ENCODE measurements around the gene BEND5.

The BEND5 gene

DNA sequence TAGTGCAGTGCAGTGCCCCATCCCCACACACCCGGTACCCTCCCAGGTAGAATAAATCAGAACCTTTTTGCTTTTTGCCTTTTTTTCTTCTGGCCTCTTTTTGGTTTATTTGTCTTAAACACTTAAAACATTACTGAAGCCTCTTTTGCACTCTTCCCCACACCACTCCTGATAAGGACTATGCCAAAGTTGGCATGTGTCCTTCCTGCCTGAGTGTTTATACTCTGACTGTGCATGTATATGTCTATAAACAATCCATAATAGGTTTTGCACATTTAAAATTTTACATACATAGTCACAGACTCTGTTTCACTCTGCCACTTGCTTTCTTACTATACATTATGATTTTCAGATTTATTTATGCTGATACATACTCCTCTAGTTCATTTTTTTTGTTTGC is 59.6 kb downstream of the BEND5 start:
- no peak for DNase-seq

DNA sequence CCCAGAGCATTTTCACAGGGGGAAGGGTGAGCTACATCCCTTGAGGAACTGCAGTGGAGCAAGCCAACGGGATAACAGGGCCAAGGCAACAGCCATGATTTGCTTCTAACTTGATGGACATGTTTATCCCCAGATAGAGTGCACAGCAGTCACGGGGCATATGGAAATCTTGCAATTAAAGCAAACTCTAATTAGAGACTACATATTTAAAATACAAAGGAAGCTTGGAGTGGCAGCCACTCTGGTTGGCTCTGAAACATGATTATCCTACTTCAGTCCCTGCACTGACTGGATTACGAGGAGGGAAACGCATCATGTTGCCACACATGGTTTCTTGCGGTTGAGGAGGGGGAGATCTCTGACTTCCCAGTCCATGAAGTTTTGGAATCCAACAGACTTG is 60.8 kb downstream of the BEND5 start:
- no peak for DNase-seq

DNA sequence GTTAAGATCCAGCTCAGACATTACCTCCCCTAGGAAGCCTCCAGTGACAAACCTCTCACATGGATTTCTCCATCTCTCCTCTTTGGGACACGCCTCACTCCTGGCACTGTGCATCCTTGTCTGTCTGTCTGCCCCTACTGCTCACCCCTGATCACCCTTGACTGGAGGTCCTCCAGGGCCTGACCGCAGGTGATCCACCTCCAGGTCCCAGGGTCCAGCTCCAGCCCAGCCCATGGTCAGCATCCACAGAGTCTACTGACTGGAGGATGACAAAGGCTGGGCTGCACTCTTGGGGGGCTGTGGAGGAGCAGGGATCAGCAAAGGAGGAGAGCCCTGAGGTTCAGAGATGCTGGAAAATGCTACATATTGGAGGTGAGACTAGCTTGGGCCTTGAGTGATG is 65.8 kb downstream of the BEND5 start:
- no peak for DNase-seq

DNA sequence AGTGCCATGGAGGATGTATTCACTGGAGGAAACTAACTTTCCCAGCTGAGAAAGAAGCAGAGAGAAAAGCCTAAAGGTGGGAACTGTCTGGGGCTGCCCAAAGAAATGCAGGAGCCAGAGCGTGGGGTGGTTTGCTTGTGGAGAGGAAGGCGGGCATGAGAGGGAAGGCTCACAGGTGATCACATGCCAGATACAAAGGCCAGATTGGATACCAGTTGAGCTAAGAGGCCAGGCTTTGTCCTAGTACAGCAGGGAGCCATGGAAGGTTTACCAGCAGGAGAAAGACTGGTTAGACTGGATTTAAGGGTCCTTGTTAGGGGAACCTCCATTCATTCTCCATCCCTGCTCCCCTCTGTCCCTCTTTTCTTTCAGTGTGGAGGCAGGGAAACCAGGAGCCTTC is 66.4 kb downstream of the BEND5 start:
- DNase-seq = no peak

DNA sequence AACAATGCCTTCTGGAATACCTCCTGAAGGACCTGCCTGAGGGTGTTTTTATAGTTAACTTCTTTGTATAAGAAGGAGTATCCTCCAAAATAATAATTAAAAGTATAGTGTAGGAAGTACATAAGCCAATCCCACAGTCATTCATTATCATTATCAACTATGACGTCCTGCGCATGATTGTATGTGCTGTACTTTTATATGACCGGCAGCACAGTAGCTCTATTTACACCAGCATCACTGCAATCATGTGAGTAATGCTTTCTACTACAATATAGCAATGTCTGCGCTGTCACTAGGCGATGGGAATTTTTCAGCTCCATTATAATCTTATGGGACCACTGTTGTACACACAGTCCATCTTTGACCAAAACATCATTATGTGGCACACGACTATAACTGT is 72.0 kb downstream of the BEND5 start:
- DNase-seq = no peak

DNA sequence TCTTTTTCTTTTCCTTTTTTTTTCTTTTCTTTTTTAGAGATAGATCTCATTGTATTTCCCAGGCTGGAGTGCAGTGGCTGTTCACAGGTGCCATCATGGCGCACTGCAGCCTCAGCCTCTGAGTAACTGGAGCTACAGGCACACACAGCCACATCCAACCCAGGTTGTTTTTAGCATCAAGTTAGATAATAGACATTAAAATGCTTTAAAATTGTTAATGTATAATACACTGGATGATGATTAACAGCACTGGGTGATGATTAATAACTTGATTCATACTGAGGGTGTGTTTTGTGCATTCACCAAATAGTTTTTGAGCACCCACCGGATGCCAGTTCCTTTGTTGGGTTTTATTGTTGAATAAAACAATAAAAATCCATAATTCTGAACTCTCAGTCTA is 75.2 kb downstream of the BEND5 start:
- no peak for DNase-seq

DNA sequence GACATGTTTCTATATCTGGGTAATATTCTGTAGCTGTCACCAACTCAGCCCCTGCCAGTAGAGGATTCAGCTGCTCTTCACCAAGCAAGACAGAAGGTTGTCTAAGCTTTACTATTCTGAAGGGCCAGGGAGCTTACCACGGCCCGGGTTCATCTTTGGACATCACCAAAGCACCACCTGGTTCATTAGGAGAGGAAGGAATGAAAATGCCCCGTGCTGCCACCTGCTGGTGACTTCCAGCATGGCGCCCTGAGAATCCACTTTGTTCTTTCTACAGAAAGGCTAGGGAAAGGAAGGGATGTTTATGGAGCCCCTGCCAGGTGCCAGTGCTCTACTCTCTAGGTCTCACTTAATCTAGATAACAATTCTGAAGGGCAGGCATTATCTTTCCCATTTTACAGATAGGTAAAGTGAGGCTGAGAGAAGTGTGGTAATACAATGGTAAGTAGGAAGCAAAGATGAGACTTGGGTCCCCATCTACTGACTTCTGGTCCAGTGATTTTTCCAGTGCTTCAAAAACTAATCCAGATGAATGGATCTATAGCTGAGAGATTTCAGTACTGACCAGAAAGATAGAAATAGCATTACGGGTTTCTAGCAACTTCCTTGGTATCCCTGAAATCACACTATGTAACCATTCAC is 79.5 kb downstream of the BEND5 start:
- DNase-seq = peak; percentile 43

DNA sequence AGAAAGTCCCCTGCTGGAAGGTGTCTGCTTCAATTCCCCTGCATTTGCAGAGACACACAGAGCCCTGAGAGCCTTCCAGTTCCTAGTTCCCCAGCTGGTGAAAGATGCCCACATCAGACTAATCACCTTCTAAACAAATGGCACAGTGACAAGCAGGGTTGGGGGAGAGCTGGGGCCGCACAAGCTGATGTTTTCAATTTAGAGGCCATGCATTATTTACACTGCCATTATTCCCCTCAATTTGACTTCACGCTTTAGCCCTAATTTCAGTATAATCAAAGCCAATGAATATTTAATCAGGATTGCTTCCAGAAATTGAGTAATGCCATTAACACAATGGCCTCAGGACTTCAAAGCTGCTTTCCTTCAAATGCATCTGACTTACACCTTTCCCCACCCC is 81.5 kb downstream of the BEND5 start:
- DNase-seq = no peak

DNA sequence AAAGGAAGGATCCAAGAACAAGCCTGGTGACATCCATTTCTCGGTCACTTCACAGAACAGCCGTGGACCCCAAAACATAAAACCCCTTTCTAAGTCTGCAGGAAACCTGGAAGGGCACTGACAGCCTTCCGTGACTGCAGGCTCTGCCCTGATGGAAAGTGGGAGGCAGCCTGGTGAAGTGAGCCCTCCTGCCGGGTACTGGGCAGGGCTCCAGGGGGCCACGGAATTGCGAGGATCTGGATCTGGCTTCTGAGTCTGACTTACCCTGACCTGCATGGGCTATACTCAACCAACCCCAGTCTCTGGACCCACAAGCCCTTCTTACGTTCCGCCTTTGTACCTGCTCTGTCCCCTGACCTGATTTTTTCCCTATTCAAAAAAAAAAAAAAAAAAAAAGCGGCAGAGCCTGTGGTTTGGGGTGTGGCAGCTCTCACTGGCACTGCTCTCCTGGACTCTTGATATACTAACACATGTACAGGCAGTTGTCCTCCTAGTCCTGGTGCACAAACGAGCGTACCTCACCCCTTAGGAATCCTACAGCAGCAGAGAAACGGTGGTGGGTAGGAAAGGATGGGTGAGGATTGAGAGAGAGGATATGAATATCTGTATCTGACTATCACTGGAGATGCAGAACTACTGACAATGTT is 82.9 kb downstream of the BEND5 start:
- DNase-seq = no peak

DNA sequence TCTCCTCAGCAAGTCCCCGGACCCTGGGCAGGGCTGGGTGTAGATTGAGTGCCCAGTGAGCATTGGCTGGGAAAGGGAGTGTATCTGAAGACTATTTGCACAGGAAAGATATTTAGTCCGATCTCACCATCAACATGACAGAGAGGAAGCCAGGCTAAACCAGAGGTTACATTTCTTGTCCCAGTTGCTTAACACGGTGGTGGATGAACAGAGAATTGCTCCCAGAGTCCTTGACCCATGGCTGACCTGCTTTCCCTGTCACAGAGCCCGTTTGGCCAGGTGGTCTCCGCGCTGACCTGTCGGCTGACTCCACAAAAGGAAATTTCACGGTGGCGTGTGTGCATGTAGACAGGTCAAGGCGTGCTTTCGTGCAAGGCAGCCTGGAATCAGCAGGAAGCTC is 83.5 kb downstream of the BEND5 start:
- no peak for DNase-seq

DNA sequence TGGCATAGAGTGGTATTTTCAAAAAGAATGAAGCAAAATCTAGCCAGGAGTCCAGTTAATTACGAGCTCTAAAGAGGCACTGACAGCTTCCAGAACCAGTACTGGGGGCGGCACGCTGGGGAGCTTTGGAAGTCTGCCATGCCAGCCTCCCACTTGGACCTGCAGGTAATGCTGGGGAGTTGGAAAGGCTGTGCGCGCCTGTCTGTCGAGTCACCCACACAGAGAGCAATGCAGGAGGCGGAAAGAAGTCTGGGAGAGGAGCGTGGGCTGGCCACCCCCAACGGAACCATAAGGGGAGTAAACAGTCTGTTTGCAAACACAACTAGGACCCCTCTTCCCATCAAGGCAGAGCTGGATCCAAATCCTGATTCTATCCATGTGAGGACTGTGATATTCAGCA is 84.5 kb downstream of the BEND5 start:
- DNase-seq = no peak

DNA sequence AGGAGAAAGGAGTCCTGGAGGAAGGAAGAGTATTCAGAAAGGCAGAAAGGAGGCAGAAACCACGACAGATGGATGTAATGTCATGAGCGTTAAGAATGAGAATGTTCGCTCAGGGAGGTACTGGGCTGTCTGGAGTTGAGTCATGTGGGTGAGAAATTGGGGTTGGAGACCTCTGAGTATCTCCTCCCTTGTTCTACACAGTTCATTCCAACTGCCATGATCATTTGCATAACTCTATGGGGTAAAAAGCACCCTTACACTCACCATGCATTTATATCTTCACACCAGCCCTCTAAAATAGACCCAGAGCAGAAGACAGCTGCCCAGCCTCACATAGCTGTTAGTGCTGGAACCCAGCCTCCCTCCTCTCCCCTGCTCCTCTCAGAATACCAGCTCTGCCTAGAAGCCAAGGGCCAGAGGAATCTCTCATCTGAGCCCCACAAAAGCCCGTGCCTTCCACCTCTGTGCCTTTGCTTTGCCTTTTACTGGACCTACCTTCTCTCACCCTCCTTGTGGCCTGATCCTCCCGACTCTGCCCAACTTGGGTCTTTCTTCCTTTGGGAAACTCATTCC is 85.2 kb downstream of the BEND5 start:
- no peak for DNase-seq

DNA sequence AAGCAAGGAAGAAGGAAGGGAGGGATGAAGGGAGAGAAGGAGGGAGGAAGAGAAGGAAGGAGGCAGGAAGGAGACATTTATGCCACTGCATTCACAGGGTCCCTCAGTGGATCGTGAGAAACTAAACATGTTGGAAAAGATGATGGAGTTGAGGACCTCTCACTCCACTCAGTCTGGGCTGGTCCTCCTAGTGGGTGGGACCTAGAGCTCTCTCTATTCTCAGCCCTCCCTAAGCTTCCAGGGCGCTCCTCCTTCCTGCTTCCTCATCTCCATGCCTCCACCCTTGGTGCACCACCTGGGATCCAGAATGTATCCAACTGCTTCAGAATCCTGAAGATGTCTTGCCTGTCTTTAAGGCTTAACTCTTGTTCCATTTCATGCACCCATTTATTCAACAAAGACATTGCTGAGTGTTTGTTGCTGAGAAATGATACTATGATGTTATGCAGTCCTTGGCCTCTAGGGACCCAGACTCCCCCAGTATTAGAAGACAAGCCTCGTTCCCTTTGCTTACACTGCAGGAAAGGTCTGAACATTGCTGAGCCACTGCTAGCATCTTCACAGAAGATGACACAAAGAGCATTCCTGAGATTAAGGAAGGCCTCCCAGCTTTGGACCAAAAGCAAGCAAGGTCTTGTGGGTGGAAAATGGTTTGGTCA is 88.5 kb downstream of the BEND5 start:
- DNase-seq = no peak

DNA sequence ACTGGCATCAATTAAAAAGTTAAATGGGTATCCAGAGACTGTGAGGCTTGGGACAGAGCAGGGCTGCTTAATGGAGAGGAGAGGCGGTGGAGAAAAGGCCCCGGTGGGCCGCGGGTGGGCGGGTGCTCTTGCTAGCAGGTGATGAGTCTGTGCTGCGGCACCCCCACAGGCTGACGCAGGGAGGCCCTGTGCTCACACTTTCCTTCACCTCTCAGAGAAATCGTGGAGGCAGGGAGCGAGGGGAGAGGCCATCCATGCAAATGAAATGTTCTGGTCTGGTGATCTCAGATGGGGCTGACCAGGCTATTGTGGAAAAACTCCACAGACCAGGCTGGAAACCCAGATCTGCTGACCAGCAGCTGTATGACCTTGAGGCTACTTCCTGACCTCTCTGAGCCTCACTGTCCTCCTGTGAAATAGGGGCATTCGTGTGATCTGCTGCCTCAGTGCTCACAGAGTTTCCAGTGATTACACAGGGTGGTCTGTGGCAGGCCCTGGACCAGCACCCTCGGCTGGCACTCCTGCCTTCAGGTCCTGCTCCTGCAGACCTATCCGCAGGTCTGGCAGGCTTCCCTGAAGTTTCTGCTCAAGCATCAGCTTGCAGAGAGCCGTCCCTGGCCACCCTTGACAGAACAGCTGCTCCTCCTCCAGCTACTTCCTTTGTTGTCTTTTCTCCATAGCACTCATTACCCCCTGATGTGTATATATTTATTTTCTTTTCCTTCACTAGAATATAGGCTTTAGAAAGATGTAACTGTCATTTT is 89.2 kb downstream of the BEND5 start:
- no peak for DNase-seq

DNA sequence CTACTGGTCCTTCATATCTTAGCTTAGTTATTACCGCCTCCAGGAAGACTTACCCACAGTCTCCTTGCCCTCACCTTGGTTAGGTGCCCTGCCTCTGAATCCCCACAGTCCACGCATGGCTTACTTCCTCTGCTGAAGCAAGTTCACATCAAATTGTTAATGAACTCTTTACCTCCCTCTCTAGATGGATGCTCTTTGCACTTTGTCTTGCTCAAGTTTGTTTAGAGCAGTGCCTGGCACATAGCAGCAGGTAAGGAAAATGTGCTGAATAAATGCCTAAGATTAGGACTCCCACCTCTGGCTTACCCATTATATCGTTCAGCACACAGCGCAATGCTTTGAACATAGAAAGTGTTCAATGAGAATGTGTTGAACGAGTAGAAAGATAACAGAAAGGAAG is 90.5 kb downstream of the BEND5 start:
- no peak for DNase-seq

DNA sequence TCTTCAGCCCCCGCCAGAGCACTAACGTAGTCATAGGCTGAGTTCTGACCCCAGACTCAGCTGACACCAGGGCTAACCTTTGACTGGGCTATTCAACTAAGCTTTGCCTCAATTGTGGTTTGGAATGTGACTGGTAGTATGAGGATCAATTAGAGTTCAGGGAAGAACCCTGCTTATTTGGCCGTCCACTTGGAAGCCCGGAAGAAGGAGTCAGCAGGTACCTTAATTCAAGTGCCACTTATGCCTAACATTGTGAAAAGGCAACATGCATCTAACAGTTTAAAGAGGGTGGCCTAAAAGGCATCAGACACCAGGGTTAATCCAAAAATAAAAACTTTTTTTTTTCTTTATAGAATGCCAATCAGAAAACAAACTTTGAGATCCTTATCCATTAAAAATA is 92.3 kb downstream of the BEND5 start:
- no peak for DNase-seq

DNA sequence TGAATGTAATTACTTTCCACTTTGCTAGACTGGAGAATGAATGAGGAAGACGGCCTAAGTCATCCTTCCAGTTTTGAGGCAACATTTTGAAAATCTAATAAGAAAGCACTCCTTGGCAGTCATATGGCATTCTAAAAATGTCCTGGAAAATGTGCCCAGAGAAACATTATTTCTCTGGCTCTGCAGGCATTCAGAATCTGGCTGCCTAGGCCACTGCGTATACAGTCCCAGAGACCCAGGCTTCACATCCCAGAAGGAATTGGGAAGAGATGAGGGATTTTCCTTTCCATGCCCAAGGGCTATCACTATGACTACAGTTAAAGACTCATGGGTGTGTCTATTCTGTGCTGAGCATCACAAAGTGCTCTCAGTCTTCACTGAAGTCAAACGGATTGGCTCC is 92.9 kb downstream of the BEND5 start:
- no peak for DNase-seq

DNA sequence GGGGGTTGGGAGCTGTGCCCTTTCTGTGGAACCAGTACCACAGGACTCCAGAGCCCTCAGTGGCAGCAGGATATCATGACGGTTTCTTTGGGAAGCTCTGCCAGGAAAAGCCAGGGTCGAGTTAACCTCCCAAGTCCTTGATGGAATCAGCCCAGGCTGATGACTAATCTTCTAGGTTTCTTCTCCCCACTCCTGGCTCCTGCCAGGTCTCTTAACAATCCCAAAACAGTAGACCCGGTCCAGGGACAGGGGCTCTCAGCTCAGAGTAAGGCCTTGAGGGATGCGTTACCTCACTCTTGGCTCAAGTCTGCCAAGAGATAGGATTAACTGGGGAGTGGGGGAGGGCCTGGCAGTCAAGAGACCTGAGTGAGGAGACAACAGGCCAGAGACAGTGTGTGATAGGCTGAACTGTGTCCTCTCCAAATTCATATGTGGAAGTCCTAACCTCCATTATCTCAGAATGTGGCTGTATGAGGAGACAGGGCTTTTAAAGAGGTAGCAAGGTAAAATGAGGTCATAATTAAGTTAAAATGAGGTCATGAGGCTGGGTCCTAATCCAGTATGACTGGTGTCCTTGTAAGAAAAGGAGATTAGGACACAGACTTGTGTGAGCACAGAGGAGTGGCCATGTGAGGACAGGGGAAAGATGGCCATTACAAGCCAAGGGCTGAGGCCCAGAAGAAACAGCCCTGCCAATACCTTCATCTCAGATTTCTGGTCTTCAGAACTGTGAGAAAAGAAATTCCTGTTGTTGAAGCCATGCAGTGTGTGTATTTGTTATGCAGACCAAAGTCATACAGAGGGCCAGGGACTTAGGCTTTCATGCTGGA is 95.0 kb downstream of the BEND5 start:
- DNase-seq = no peak

DNA sequence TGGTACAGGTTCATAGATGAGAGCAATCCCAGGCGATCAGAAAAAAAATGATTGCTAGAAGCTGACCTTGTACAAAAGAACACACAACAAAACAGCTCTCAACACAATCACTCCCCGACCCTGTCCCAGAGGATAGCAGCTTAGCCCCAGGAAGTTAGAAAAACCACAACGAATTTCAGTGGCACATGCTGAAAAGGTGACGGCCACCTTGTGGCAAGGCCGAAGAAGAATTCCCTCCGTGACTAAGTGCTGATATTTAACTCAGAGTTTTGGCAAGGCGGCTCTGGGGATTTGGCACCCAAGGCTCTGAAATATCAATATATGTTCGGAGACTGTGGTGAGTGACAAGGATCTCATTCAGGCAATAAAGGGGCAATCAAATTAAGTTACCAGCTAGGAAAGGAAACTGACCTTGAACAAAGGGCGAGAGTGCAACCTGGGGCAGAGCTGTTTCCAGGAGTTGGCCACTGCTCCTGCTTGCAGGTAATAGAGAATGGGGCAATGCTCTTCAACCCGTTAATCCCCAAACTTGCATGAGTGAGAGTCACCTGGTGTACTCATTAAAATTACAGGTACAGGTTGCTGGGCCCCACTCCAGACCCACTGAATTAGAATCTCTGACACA is 96.2 kb downstream of the BEND5 start:
- DNase-seq = no peak

DNA sequence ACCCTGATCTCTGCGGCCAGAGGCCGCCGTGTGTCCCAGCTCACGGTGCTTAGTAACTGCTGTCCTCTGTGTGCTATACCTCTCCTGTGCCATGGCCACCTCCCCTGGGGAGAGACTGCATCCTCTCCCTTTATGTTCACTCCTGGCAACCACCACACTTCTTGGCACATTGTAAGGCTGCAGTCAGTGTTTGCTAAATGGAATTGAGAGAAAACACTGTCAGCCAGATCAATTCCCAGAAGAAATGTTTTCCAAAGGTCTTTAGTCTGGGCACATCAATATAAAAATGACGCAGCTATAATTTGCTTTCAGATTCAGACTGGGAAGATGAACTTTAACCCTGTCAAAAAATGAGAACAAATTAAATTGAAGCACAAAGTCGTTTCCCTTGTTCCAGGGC is 96.8 kb downstream of the BEND5 start:
- DNase-seq = no peak

DNA sequence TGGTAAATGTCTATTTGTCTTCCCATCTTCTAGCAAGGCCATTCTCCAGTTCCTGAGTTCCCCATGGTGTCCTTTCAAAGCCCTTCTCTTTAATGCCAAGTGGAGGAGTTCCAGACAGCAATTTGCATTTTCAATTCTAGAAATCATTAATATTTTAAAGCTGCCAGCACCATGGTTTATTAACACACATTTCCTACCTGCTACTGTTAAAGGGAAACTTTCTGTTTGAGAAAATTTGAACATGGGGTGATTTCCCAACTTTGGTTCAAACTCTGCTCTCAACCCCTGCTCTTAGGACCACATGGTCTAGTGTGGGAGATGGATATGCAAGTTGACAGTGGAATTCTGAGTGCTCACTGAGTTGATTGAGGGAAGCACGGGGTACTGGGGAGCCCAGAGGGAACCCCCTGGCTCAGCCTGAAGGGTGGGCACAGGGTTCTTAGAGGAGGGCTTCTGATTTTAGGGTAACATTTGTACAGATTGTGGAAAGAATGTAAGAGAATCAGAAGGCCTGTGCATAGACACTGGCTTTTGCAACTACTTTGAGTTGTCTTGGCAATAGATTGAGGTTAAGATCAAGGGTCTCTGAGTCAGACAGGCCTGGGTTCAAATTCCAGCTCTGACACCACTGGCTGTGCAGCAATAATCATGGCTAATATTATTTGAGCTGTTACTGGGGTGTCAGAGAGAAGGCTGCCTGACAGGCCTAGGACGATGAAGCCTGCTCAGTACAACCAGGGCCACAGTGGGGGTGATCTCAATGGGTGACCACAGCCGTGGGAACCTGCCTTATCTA is 97.8 kb downstream of the BEND5 start:
- no peak for DNase-seq

Data from NCI-H2227 treated with DMSO at 0.1 percent for 48 hours (cell line).